ENCODE measurements around the gene SERPINA5. TPM values are rescaled to one million over a fixed set of nuclear protein-coding genes. Genes with fewer than 3 reads are reported as not detected.
"Not testable (repeated sequence)": the region's sequence is repeated elsewhere in the genome, so short reads cannot be mapped to it uniquely, and the experiment has no call there.

SERPINA5 gene
- total RNA-seq, 2 donors from 2014 or later: not detected

DNA sequence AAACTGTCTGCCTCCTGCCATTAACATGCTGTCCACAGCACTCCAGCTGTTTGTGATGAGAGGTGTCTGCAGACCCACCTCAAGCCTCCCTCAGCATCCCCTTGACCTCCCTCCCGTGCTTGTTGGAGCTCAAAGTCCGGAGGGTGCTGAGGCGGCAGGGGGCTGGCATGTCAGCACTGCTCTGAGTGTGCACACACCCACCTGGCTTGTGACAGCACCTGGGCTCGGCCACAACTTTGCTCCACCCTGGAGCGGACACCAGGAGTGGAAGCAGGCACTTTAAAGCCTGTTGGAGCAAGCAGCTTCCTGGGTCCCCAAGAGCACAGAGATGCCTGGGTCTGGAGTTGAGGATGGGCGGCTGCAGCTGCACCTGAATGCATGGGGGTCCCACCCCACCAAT lies 51.9 kb downstream of the SERPINA5 start:
- H3K27ac Mint-ChIP-seq: no peak overlapping the region
- peaks cover 16% of the 10 kb centered on the region for H3K27me3 Mint-ChIP-seq (ENCODE audit: low read depth)
- H3K4me3 Mint-ChIP-seq: no peak overlapping the region
- DNase-seq: no peak
- no peaks in the 10 kb centered on the region for H3K36me3 Mint-ChIP-seq (ENCODE audit: insufficient read depth in 2 of 2)
- ATAC-seq (replicated peaks in 1 of 2): no peak
- H3K9me3 Mint-ChIP-seq: no peaks in the 10 kb centered on the region
- no peaks in the 10 kb centered on the region for H3K4me1 Mint-ChIP-seq (ENCODE audit: low read depth)

DNA sequence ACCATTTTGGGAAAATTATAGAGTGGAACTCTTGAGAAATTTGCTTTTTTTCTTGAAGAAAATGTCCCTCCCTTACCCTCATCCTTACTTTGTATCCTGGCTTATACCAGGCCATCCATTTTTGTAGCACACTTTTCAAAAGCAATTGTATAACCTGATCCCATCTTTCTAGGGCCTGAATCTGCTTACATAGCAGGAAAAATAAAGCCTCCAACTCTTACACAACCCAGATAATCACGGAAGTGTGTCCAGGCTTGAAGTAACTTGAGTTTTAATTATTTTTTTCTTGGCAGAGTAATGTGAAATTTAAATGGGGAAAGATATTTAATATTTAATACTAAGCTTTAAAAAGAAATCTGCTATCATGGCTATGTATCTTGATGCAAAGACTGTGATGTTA lies 53.9 kb downstream of the SERPINA5 start:
- Mint-ChIP-seq H3K27ac (no peak overlapping the region), H3K4me1 (ENCODE audit: low read depth) (no peaks in the 10 kb centered on the region), H3K36me3 (ENCODE audit: insufficient read depth in 2 of 2) (no peaks in the 10 kb centered on the region), H3K27me3 (ENCODE audit: low read depth) (peaks cover 6% of the 10 kb centered on the region), H3K9me3 (no peaks in the 10 kb centered on the region), H3K4me3 (no peak overlapping the region)
- DNase-seq (no peak), ATAC-seq (replicated peaks in 1 of 2) (no peak)

GRCh38 chr14:94636744-94637412 lies 55.7 kb downstream of the SERPINA5 start:
- ATAC-seq (replicated peaks in 1 of 2): no peak
- Mint-ChIP-seq H3K27me3 (ENCODE audit: low read depth) (peaks cover 2% of the 10 kb centered on the region), H3K36me3 (ENCODE audit: insufficient read depth in 2 of 2) (no peaks in the 10 kb centered on the region), H3K27ac (no peak overlapping the region), H3K9me3 (no peaks in the 10 kb centered on the region), H3K4me1 (ENCODE audit: low read depth) (no peaks in the 10 kb centered on the region), H3K4me3 (no peak overlapping the region)
- no peak for DNase-seq

- H3K4me1 Mint-ChIP-seq (ENCODE audit: low read depth); H3K36me3 Mint-ChIP-seq (ENCODE audit: insufficient read depth in 2 of 2); H3K27me3 Mint-ChIP-seq (ENCODE audit: low read depth); H3K27ac Mint-ChIP-seq; H3K4me3 Mint-ChIP-seq; ATAC-seq (replicated peaks in 1 of 2); DNase-seq; H3K9me3 Mint-ChIP-seq: not testable (repeated sequence)
These were observed 56.6 kb downstream of the SERPINA5 start for GRCh38 chr14:94637814-94638213.

DNA sequence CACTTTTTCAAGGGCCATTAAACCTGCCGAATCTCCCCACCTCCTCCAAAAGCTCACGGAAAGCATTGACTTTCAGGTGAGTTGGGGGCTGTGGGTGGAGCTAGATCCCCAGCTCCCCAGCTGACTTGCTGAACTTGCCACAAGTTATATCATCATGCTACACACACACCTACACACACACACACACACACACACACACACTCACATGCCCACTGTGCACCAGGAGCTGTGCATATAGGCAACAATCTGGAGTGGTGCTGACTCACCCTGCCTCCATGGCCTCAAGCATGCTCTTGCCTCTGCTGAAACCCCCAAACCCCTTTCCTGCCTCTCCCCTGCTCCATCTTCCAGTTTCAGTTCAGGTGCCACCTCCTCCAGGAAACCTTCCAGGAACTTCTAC lies 57.1 kb downstream of the SERPINA5 start:
- Mint-ChIP-seq H3K4me3 (no peak overlapping the region), H3K36me3 (ENCODE audit: insufficient read depth in 2 of 2) (no peaks in the 10 kb centered on the region), H3K27ac (no peak overlapping the region), H3K4me1 (ENCODE audit: low read depth) (no peaks in the 10 kb centered on the region), H3K9me3 (no peaks in the 10 kb centered on the region), H3K27me3 (ENCODE audit: low read depth) (no peaks in the 10 kb centered on the region)
- DNase-seq (no peak), ATAC-seq (replicated peaks in 1 of 2) (no peak)

GRCh38 chr14:94638961-94639817 lies 58.0 kb downstream of the SERPINA5 start:
- DNase-seq (no peak), ATAC-seq (replicated peaks in 1 of 2) (no peak)
- Mint-ChIP-seq H3K36me3 (ENCODE audit: insufficient read depth in 2 of 2) (no peaks in the 10 kb centered on the region), H3K27ac (no peak overlapping the region), H3K4me3 (no peak overlapping the region), H3K27me3 (ENCODE audit: low read depth) (no peaks in the 10 kb centered on the region), H3K9me3 (no peaks in the 10 kb centered on the region), H3K4me1 (ENCODE audit: low read depth) (no peaks in the 10 kb centered on the region)

DNA sequence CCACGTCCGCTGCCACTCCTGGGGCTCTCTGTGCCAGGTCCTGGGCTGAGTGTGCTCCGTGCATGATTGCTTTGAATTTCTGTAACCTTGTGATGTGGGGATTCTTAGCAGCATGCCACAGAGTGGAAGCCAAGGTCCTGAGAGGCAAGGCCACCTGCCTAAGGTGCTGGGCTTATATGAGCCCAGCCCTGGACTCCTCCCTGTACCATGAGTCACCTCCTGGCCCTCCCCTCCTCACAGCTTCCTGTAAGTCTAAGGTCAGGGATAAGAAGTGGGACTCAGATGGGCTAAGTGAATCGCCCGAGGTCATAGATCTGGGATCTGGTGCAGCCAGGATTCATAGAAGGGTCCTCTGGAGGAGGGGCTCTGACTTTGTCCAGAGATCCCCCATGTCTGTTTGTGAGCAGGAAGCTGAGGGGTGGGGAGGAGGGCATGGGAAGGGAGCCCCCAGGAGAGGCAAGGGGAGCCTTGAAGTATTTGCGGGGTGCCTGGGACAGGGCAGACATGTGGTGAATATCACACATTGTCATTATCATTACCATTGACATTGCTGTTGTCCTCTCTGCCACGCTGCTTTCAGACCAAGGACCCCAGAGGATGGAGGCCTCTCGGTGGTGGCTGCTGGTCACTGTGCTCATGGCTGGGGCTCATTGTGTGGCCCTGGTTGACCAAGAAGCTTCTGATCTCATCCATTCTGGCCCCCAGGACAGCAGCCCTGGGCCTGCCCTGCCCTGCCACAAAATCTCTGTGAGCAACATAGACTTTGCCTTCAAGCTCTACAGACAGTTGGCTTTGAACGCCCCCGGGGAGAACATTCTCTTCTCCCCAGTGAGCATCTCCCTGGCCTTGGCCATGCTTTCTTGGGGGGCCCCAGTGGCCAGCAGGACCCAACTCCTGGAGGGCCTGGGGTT lies 59.8 kb downstream of the SERPINA5 start:
- Mint-ChIP-seq H3K27me3 (ENCODE audit: low read depth) (no peaks in the 10 kb centered on the region), H3K9me3 (peaks cover 0 to 2% of the 10 kb centered on the region in 2 donors), H3K36me3 (ENCODE audit: insufficient read depth in 2 of 2) (no peaks in the 10 kb centered on the region), H3K4me1 (ENCODE audit: low read depth) (no peaks in the 10 kb centered on the region), H3K4me3 (no peak overlapping the region), H3K27ac (no peak overlapping the region)
- DNase-seq: no peak
- no peak for ATAC-seq (replicated peaks in 1 of 2)

GRCh38 chr14:94641632-94641955 lies 60.4 kb downstream of the SERPINA5 start:
- Mint-ChIP-seq H3K4me3 (no peak overlapping the region), H3K9me3 (peaks cover 0 to 4% of the 10 kb centered on the region in 2 donors), H3K36me3 (ENCODE audit: insufficient read depth in 2 of 2) (no peaks in the 10 kb centered on the region), H3K27ac (no peak overlapping the region), H3K4me1 (ENCODE audit: low read depth) (no peaks in the 10 kb centered on the region), H3K27me3 (ENCODE audit: low read depth) (no peaks in the 10 kb centered on the region)
- DNase-seq (no peak), ATAC-seq (replicated peaks in 1 of 2) (no peak)

Other genes starting within 250 kb of the SERPINA5 start
- gene SERPINA2, start 214.7 kb upstream of the SERPINA5 start, total RNA-seq: not detected
- 10 to 100 TPM; 20.3 to 68.9 TPM for gene SERPINA1, start 192.8 kb upstream of the SERPINA5 start, total RNA-seq
- gene SERPINA11, start 128.6 kb upstream of the SERPINA5 start, total RNA-seq: not detected
- gene SERPINA9, start 105.2 kb upstream of the SERPINA5 start, total RNA-seq: not detected
- not detected for gene SERPINA12, start 72.0 kb upstream of the SERPINA5 start, total RNA-seq
- gene SERPINA4, start 20.0 kb upstream of the SERPINA5 start, total RNA-seq: not detected
- gene SERPINA3, start 31.0 kb downstream of the SERPINA5 start, total RNA-seq: not detected
- gene GSC, start 188.7 kb downstream of the SERPINA5 start, total RNA-seq: under 1 TPM in 1 of 2 donors, not detected in 1; 0.19 TPM